ENCODE data around the gene DACT1. TPM values are rescaled to one million over a fixed set of nuclear protein-coding genes. Genes with fewer than 3 reads are reported as not detected.

Gene DACT1
- total and polyA plus RNA-seq, 4 donors, result 0.32 to 3.8 (median 1.6) TPM

- Histone ChIP-seq H3K4me3 (ENCODE audit: low read depth in 1 of 3, low read length in 3 of 3) (no peak overlapping the region), H3K4me1 (ENCODE audit: control insufficient read depth in 4 of 4, insufficient read depth in 4 of 4, low read length in 3 of 4) (no peaks in the 10 kb centered on the region), H3K27me3 (ENCODE audit: control insufficient read depth in 4 of 4, insufficient read depth in 4 of 4, low read length in 3 of 4) (no peaks in the 10 kb centered on the region), H3K27ac (ENCODE audit: low read depth in 1 of 2, low read length in 2 of 2) (no peak overlapping the region), H3K9ac (ENCODE audit: low read depth in 1 of 2, low read length in 2 of 2) (no peak overlapping the region), H3K36me3 (ENCODE audit: control insufficient read depth in 4 of 4, insufficient read depth in 3 of 4, low read depth in 1 of 4, low read length in 3 of 4) (no peaks in the 10 kb centered on the region), H3K9me3 (ENCODE audit: control insufficient read depth in 4 of 4, low read length in 3 of 4) (no peaks in the 10 kb centered on the region)
- TF ChIP-seq NR2F2 (IDR thresholded peaks at IDR 0.05), result no peak
- TF ChIP-seq RAD21 (IDR thresholded peaks at IDR 0.05), result no peak
- no peak for TF ChIP-seq REST (IDR thresholded peaks at IDR 0.05)
- no peak for TF ChIP-seq YY1 (IDR thresholded peaks at IDR 0.05)
- no peak for TF ChIP-seq ZBTB33 (IDR thresholded peaks at IDR 0.05)
- no peak for TF ChIP-seq FOXA1 (IDR thresholded peaks at IDR 0.05)
- no peak for TF ChIP-seq TAF1 (conservative IDR thresholded peaks at IDR 0.05)
- TF ChIP-seq SP1 (IDR thresholded peaks at IDR 0.05), result no peak
- TF ChIP-seq MAX (IDR thresholded peaks at IDR 0.05), result no peak
- TF ChIP-seq ATF3 (IDR thresholded peaks at IDR 0.05), result no peak
- TF ChIP-seq RXRA (IDR thresholded peaks at IDR 0.05), result no peak
- TF ChIP-seq JUND (IDR thresholded peaks at IDR 0.05), result no peak
- no peak for TF ChIP-seq HNF4G (IDR thresholded peaks at IDR 0.05)
- no peak for TF ChIP-seq HNF4A (conservative IDR thresholded peaks at IDR 0.05)
- TF ChIP-seq EGR1 (IDR thresholded peaks at IDR 0.05; ENCODE audit: low read depth in 2 of 2), result no peak
- TF ChIP-seq GABPA (IDR thresholded peaks at IDR 0.05 in 1 of 2, conservative IDR thresholded peaks at IDR 0.05 in 1 of 2), result no peak
- no peak for TF ChIP-seq FOXA2 (IDR thresholded peaks at IDR 0.05)
- TF ChIP-seq CTCF (IDR thresholded peaks at IDR 0.05; ENCODE audit: low read depth, low read length, missing input control), result no peak
- WGBS, result 50% methylated on average over 5 of the region's 5 CpGs
- no peak for DNase-seq (ENCODE audit: low spot score)
Observed at GRCh38 chr14:58668848-58669480, 31.2 kb downstream of the DACT1 start.
